SU-DHL-6 (cell line): Measurements from ENCODE around the gene KHSRP.

ENCODE experiments used
- H2AFZ ChIP-seq: fragments of 200-600 bp; sonication (generic); 2 replicates; pipeline ENCODE4 v1.6.1; 2014; ENCODE audit warnings: low read depth, mild to moderate bottlenecking, moderate library complexity, mixed read lengths, antibody characterized with exemption, low read length; ENCODE audit not compliant: severe bottlenecking
- H3F3A ChIP-seq: fragments of 200-600 bp; shearing (Covaris generic); 2 replicates; pipeline ENCODE4 v1.6.0; 2016; ENCODE audit warnings: antibody characterized with exemption, mild to moderate bottlenecking; ENCODE audit not compliant: insufficient read depth
- H3K27ac ChIP-seq: fragments of 200-600 bp; sonication (generic); 2 replicates; pipeline ENCODE4 v1.5.1; 2016; ENCODE audit warnings: low read depth, mild to moderate bottlenecking, low read length, moderate library complexity, mixed read lengths
- H3K27me3 ChIP-seq: fragments of 200-600 bp; sonication (generic), shearing (Covaris generic); 2 replicates; pipeline ENCODE4 v1.6.0; 2014; ENCODE audit warnings: mild to moderate bottlenecking, low read length
- H3K36me3 ChIP-seq: fragments of 200-600 bp; sonication (generic); 2 replicates; pipeline ENCODE4 v1.6.1; 2014; ENCODE audit warnings: mild to moderate bottlenecking, low read length, mixed read lengths
- H3K4me2 ChIP-seq: fragments of 300-600, 200-600 bp; shearing (Covaris generic), sonication (generic); 2 replicates; pipeline ENCODE4 v1.6.0; 2014; ENCODE audit warnings: low read length, low read depth, mild to moderate bottlenecking; ENCODE audit not compliant: poor library complexity, severe bottlenecking
- H3K4me3 ChIP-seq: fragments of 200-600 bp; sonication (generic); 2 replicates; pipeline ENCODE4 v1.5.1; 2014; ENCODE audit warnings: antibody characterized with exemption, low read length, mild to moderate bottlenecking, mixed read lengths; ENCODE audit not compliant: insufficient read depth, poor library complexity, severe bottlenecking
- H3K79me2 ChIP-seq: fragments of 200-600 bp; sonication (generic); 2 replicates; pipeline ENCODE4 v1.6.1; 2014; ENCODE audit warnings: mild to moderate bottlenecking, low read length, moderate library complexity; ENCODE audit not compliant: insufficient read depth
- H3K9ac ChIP-seq: fragments of 200-600 bp; sonication (generic); 2 replicates; pipeline ENCODE4 v1.7.0; 2014; ENCODE audit warnings: mild to moderate bottlenecking, low read length
- H3K9me2 ChIP-seq: fragments of 200-600 bp; sonication (generic); replicated peaks from 2 replicates; pipeline ENCODE4 v1.6.1; 2014; ENCODE audit warnings: low read length; ENCODE audit not compliant: insufficient read depth
- H3K9me3 ChIP-seq: fragments of 200-600 bp; sonication (generic); 2 replicates; pipeline ENCODE4 v1.6.1; 2014; ENCODE audit warnings: low read length, mixed read lengths; ENCODE audit not compliant: insufficient read depth
- H4K20me1 ChIP-seq: fragments of 200-600 bp; sonication (generic); 2 replicates; pipeline ENCODE4 v1.6.1; 2014; ENCODE audit warnings: low read depth, mild to moderate bottlenecking, antibody characterized with exemption, low read length, moderate library complexity, mixed read lengths
- CTCF ChIP-seq: fragments of 200-600 bp; sonication (generic); IDR thresholded peaks from one replicate; pipeline ENCODE4 v1.5.1; 2017; ENCODE audit warnings: antibody characterized with exemption, mild to moderate bottlenecking, low read length, moderate library complexity; ENCODE audit not compliant: insufficient read depth, poor library complexity, severe bottlenecking
- EZH2phosphoT487 ChIP-seq: fragments of 200-600 bp; sonication (generic), shearing (Covaris generic); conservative IDR thresholded peaks from 2 replicates; pipeline ENCODE4 v1.6.1; 2018; ENCODE audit warnings: mild to moderate bottlenecking, antibody characterized with exemption, low read length, moderate library complexity, mixed read lengths

KHSRP gene

GRCh38 chr19:6446452-6446851, 21.8 kb upstream of the KHSRP start:
- Histone ChIP-seq H3K4me3 (no peak overlapping the region), H3K27me3 (no peaks in the 10 kb centered on the region), H3F3A (no peaks in the 10 kb centered on the region), H3K9me2 (no peaks in the 10 kb centered on the region), H3K4me2 (no peak overlapping the region), H3K36me3 (no peaks in the 10 kb centered on the region), H2AFZ (no peak overlapping the region), H3K27ac (no peak overlapping the region), H3K79me2 (no peaks in the 10 kb centered on the region), H3K9ac (no peak overlapping the region), H4K20me1 (no peaks in the 10 kb centered on the region), H3K9me3 (no peaks in the 10 kb centered on the region)
- no peak for TF ChIP-seq EZH2phosphoT487
- TF ChIP-seq CTCF, result no peak

GRCh38 chr19:6443986-6444385, 19.4 kb upstream of the KHSRP start:
- H3K9me2 ChIP-seq, result no peaks in the 10 kb centered on the region
- H3K4me3 ChIP-seq, result no peak overlapping the region
- H4K20me1 ChIP-seq, result no peaks in the 10 kb centered on the region

GRCh38 chr19:6442087-6442688, 17.6 kb upstream of the KHSRP start:
- Histone ChIP-seq H4K20me1 (no peaks in the 10 kb centered on the region), H3K4me2 (no peak overlapping the region), H3K4me3 (no peak overlapping the region), H3F3A (no peaks in the 10 kb centered on the region), H3K27me3 (no peaks in the 10 kb centered on the region), H3K9me2 (no peaks in the 10 kb centered on the region), H3K36me3 (no peaks in the 10 kb centered on the region), H3K9ac (no peak overlapping the region), H3K27ac (no peak overlapping the region), H3K79me2 (no peaks in the 10 kb centered on the region), H3K9me3 (no peaks in the 10 kb centered on the region), H2AFZ (no peak overlapping the region)
- no peak for TF ChIP-seq EZH2phosphoT487
- no peak for TF ChIP-seq CTCF

More at GRCh38 chr19:6443986-6444385, 19.4 kb upstream of the KHSRP start:
- Histone ChIP-seq H3F3A (no peaks in the 10 kb centered on the region), H3K36me3 (no peaks in the 10 kb centered on the region), H3K79me2 (no peaks in the 10 kb centered on the region), H3K9ac (no peak overlapping the region), H2AFZ (no peak overlapping the region), H3K27ac (no peak overlapping the region), H3K27me3 (no peaks in the 10 kb centered on the region), H3K9me3 (no peaks in the 10 kb centered on the region), H3K4me2 (no peak overlapping the region)
- TF ChIP-seq EZH2phosphoT487 (no peak), CTCF (no peak)
